Measurements from ENCODE around the gene ZNF324. TPM values are rescaled to one million over a fixed set of nuclear protein-coding genes. Genes with fewer than 3 reads are reported as not detected.

Gene ZNF324
- total and polyA plus RNA-seq, 7 donors = 3.6 to 16.4 (median 10.5) TPM

- WGBS, 2 donors = 1% methylated on average over 64 of the region's 64 CpGs
- intact Hi-C loops (cut with DNase I) = no loop called here
- Histone ChIP-seq H3K4me3 (peak within 1 kb of the TSS; percentile 57 to 78 (median 66)), H3K27me3 (no peaks in the 10 kb centered on the region), H3K27ac (peak within 1 kb of the TSS; percentile 89 to 93 (median 92)), H3K9me3 (no peaks in the 10 kb centered on the region), H3K36me3 (peaks cover 11 to 45% (median 17%) of the 10 kb centered on the region in 4 donors), H3K4me1 (peaks cover 0 to 22% (median 21%) of the 10 kb centered on the region in 4 donors)
- TF ChIP-seq EP300 (IDR thresholded peaks at IDR 0.05) (peak in 2 of 4 donors; percentile 3 to 25), POLR2A (IDR thresholded peaks at IDR 0.05) (peak; percentile 53 to 56), POLR2AphosphoS5 (IDR thresholded peaks at IDR 0.05) (peak; percentile 77 to 88 (median 88)), CTCF (IDR thresholded peaks at IDR 0.05) (no peak)
- DNase-seq = peak; percentile 99
Observed at GRCh38 chr19:58475714-58476497, 9.0 kb downstream of the ZNF324 start, which contains the start of gene ZNF446. ZNF446 (plus strand) TSS chr19:58476352; CDS start chr19:58477219, 867 bp downstream.

- Histone ChIP-seq H3K36me3 (peaks cover 11 to 50% (median 18%) of the 10 kb centered on the region in 4 donors), H3K4me1 (peaks cover 0 to 22% (median 21%) of the 10 kb centered on the region in 4 donors), H3K27ac (peak overlapping the region; percentile 89 to 93 (median 92)), H3K9me3 (no peaks in the 10 kb centered on the region), H3K27me3 (no peaks in the 10 kb centered on the region), H3K4me3 (peak overlapping the region; percentile 57 to 78 (median 66))
- TF ChIP-seq POLR2AphosphoS5 (IDR thresholded peaks at IDR 0.05) = no peak
- no peak for TF ChIP-seq CTCF (IDR thresholded peaks at IDR 0.05)
- TF ChIP-seq POLR2A (IDR thresholded peaks at IDR 0.05) = no peak
- TF ChIP-seq EP300 (IDR thresholded peaks at IDR 0.05) = no peak
- no peak for DNase-seq
- WGBS, 2 donors = 3% methylated on average over 27 of the region's 27 CpGs
- intact Hi-C loops (cut with DNase I) = no loop called here
Observed at GRCh38 chr19:58476498-58477015, 9.7 kb downstream of the ZNF324 start.

GRCh38 chr19:58477130-58477529, 10.2 kb downstream of the ZNF324 start:
- peak overlapping the region; percentile 89 to 93 (median 92) for H3K27ac ChIP-seq
- WGBS, 2 donors = 92 to 93% methylated on average over 15 of the region's 15 CpGs
- no peaks in the 10 kb centered on the region for H3K27me3 ChIP-seq
- peaks cover 5 to 46% (median 14%) of the 10 kb centered on the region in 4 donors for H3K36me3 ChIP-seq
- intact Hi-C loops (cut with DNase I) = no loop called here
- peak overlapping the region in 2 of 4 donors; percentile 65 to 78 for H3K4me3 ChIP-seq
- H3K4me1 ChIP-seq = peaks cover 0 to 22% (median 21%) of the 10 kb centered on the region in 4 donors
- H3K9me3 ChIP-seq = no peaks in the 10 kb centered on the region
- DNase-seq = no peak
- TF ChIP-seq EP300 (IDR thresholded peaks at IDR 0.05) = no peak
- TF ChIP-seq POLR2A (IDR thresholded peaks at IDR 0.05) = no peak
- no peak for TF ChIP-seq POLR2AphosphoS5 (IDR thresholded peaks at IDR 0.05)
- no peak for TF ChIP-seq CTCF (IDR thresholded peaks at IDR 0.05)

- Histone ChIP-seq H3K9me3 (no peaks in the 10 kb centered on the region), H3K36me3 (peaks cover 2 to 39% (median 8%) of the 10 kb centered on the region in 4 donors), H3K27me3 (no peaks in the 10 kb centered on the region), H3K4me1 (peaks cover 0 to 22% (median 21%) of the 10 kb centered on the region in 4 donors), H3K27ac (peak overlapping the region in 1 of 4 donors; percentile 92), H3K4me3 (no peak overlapping the region)
- no peak for DNase-seq
- WGBS, 2 donors = 100% methylated on average over 1 of the region's 1 CpG
- TF ChIP-seq POLR2AphosphoS5 (IDR thresholded peaks at IDR 0.05) (no peak), POLR2A (IDR thresholded peaks at IDR 0.05) (no peak)
- intact Hi-C loops (cut with DNase I) = no loop called here
Observed at GRCh38 chr19:58477871-58478270, 11.0 kb downstream of the ZNF324 start.

GRCh38 chr19:58479303-58479702, 12.4 kb downstream of the ZNF324 start:
- WGBS, 2 donors = 87 to 88% methylated on average over 7 of the region's 7 CpGs
- no peak overlapping the region for H3K27ac ChIP-seq
- TF ChIP-seq POLR2A (IDR thresholded peaks at IDR 0.05) = no peak
- TF ChIP-seq EP300 (IDR thresholded peaks at IDR 0.05) = no peak
- no peak for TF ChIP-seq POLR2AphosphoS5 (IDR thresholded peaks at IDR 0.05)
- TF ChIP-seq CTCF (IDR thresholded peaks at IDR 0.05) = no peak
- no peaks in the 10 kb centered on the region for H3K27me3 ChIP-seq
- no peak overlapping the region for H3K4me3 ChIP-seq
- H3K9me3 ChIP-seq = no peaks in the 10 kb centered on the region
- intact Hi-C loops (cut with DNase I) = no loop called here
- DNase-seq = no peak
- H3K36me3 ChIP-seq = peaks cover 0 to 32% (median 8%) of the 10 kb centered on the region in 4 donors
- H3K4me1 ChIP-seq = peaks cover 0 to 22% (median 21%) of the 10 kb centered on the region in 4 donors
